CD1c-positive myeloid dendritic cell (primary cell): ENCODE measurements around the gene ETDC.
A peak's percentile ranks its signal among the peaks of the same experiment; 100 is the strongest.

Experiments used
- DNase-seq: peaks from one replicate; pipeline ENCODE4 v3.0.0-alpha.2; 2016; ENCODE audit errors: extremely low spot score

ETDC gene

GRCh38 chrX:135345107-135345589 lies 35.9 kb downstream of the ETDC start:
- DNase-seq, result no peak

GRCh38 chrX:135346975-135347374 lies 37.7 kb downstream of the ETDC start:
- peak; percentile 29 for DNase-seq

GRCh38 chrX:135347381-135348016 lies 38.2 kb downstream of the ETDC start:
- DNase-seq, result peak; percentile 50

- no peak for DNase-seq
These were observed 45.0 kb downstream of the ETDC start for GRCh38 chrX:135354288-135354687.
